Panc1 (cell line): Measurements from ENCODE around the gene ADARB1. TPM values are rescaled to one million over a fixed set of nuclear protein-coding genes. Genes with fewer than 3 reads are reported as not detected.
"Not testable (repeated sequence)": the region's sequence is repeated elsewhere in the genome, so short reads cannot be mapped to it uniquely, and the experiment has no call there.

Source experiments
- ATAC-seq: fragments of 200-7000 bp; cut with Tn5 transposase; 2 replicates; pipeline ENCODE4 v1.9.1; 2020; ENCODE audit warnings: mild to moderate bottlenecking, moderate library complexity
- BruUV-seq: library from RNA; stranded (reverse); fragments of 400-500 nt; replicated peaks from 2 replicates; lab custom pipeline; 2021; lab: Mats Ljungman, UMichigan
- CTCF ChIA-PET: fragments of 300-600 bp; sonication (Branson Sonifier 250); formaldehyde crosslinking; loops from one replicate; lab custom pipeline; 2022; ENCODE audit warnings: antibody characterized with exemption; lab: Charles Lee
- POLR2A ChIA-PET: fragments of 300-600 bp; sonication (Branson Sonifier 250); formaldehyde crosslinking; loops from one replicate; lab custom pipeline; 2022; ENCODE audit warnings: antibody characterized with exemption; lab: Charles Lee
- DNase-seq: peaks from one replicate; pipeline ENCODE4 v3.0.0-alpha.2; 2010; ENCODE audit warnings: low read depth, low spot score
- H3K27ac ChIP-seq: 2 replicates; pipeline ENCODE4 v1.5.1; 2011; ENCODE audit warnings: mild to moderate bottlenecking, low read length, inconsistent platforms
- H3K27me3 ChIP-seq: fragments of 200-500 bp; sonication (Bioruptor generic); 2 replicates; pipeline ENCODE4 v1.6.0; 2014; ENCODE audit warnings: low read length, inconsistent platforms; ENCODE audit not compliant: control insufficient read depth, insufficient read depth
- H3K36me3 ChIP-seq: fragments of 200-500 bp; sonication (Bioruptor generic); 2 replicates; pipeline ENCODE4 v1.5.1; 2014; ENCODE audit warnings: inconsistent platforms, mild to moderate bottlenecking, low read length, moderate library complexity; ENCODE audit not compliant: control insufficient read depth, insufficient read depth
- H3K4me1 ChIP-seq: 2 replicates; pipeline ENCODE4 v1.5.1; 2011; ENCODE audit warnings: inconsistent platforms, mild to moderate bottlenecking, low read length, moderate library complexity; ENCODE audit not compliant: control insufficient read depth, insufficient read depth
- H3K4me3 ChIP-seq, 2 experiments: 2 replicates each; pipeline ENCODE4 v1.5.1; 2011 to 2012; ENCODE audit warnings: low read depth in 2 of 2, low read length in 2 of 2, mild to moderate bottlenecking in 2 of 2, inconsistent platforms in 1 of 2, moderate library complexity in 1 of 2
- H3K9me3 ChIP-seq: fragments of 200-500 bp; sonication (Bioruptor generic); 2 replicates; pipeline ENCODE4 v1.5.1; 2014; ENCODE audit warnings: low read depth, mild to moderate bottlenecking, inconsistent platforms, low read length, moderate library complexity; ENCODE audit not compliant: control insufficient read depth, insufficient read depth
- CTCF ChIP-seq: fragments of 450-650 bp; IDR thresholded peaks from 2 replicates; pipeline ENCODE4 v1.5.1; 2017; ENCODE audit warnings: mild to moderate bottlenecking
- POLR2AphosphoS5 ChIP-seq: IDR thresholded peaks from 2 replicates; pipeline ENCODE4 v1.6.1; 2012; ENCODE audit warnings: mild to moderate bottlenecking, low read depth, low read length, moderate library complexity
- REST ChIP-seq, 2 experiments: IDR thresholded peaks; 2 replicates each; pipeline ENCODE4 v1.6.1; 2011 to 2012; ENCODE audit warnings: low read depth in 2 of 2, control low read depth in 1 of 2, low read length in 1 of 2, mild to moderate bottlenecking in 1 of 2, moderate library complexity in 1 of 2; ENCODE audit not compliant: insufficient read depth in 1 of 2
- SIN3A ChIP-seq: IDR thresholded peaks from 2 replicates; pipeline ENCODE4 v1.6.1; 2012; ENCODE audit warnings: low read depth, mild to moderate bottlenecking, low read length, moderate library complexity, borderline replicate concordance; ENCODE audit not compliant: insufficient read depth
- TCF7L2 ChIP-seq: IDR thresholded peaks from 2 replicates; pipeline ENCODE4 v1.6.1; 2011; ENCODE audit warnings: mild to moderate bottlenecking, low read depth, low read length, inconsistent platforms
- in situ Hi-C: cut with HindIII; loops from 2 replicates; pipeline ENCODE4 v1.10.0; 2016; ENCODE audit warnings: low sequenced_read_pairs, low pct_unique_long_range_greater_than_20kb
- intact Hi-C: fragments of 100-400 bp; cut with micrococcal nuclease; formaldehyde crosslinking; loops from one replicate; pipeline ENCODE4 v1.10.0; 2022; ENCODE audit not compliant: unreplicated experiment
- total RNA-seq: library from RNA; stranded (reverse); gene quantifications from one replicate; pipeline ENCODE4 v1.2.1, GENCODE V29; 2021; ENCODE audit not compliant: unreplicated experiment

Gene ADARB1
- total RNA-seq, 1 experiment from 2014 or later, result 15.0 TPM

GRCh38 chr21:45132841-45133573 is 58.6 kb downstream of the ADARB1 start:
- CTCF ChIA-PET, result interaction anchor here (0.6 kb wide), 1 partner anchor 240 kb away, joined by 6 read pairs; no protein-coding TSS in a partner anchor
- no peak overlapping the region for H3K27ac ChIP-seq
- POLR2A ChIA-PET, result no interaction called here
- no peaks in the 10 kb centered on the region for H3K36me3 ChIP-seq
- H3K9me3 ChIP-seq, result no peaks in the 10 kb centered on the region
- TF ChIP-seq CTCF (no peak), TCF7L2 (no peak), REST (IDR thresholded peaks at IDR 0.05; ENCODE audit: insufficient read depth in 1 of 2, low read depth in 2 of 2, low read length in 1 of 2) (no peak)
- intact Hi-C loops (no loop called here), in situ Hi-C loops (no loop called here)
- H3K4me1 ChIP-seq, result no peaks in the 10 kb centered on the region
- ATAC-seq (no peak), DNase-seq (no peak)
- no TSS peak for BruUV-seq
- no peak overlapping the region for H3K4me3 ChIP-seq
- no peaks in the 10 kb centered on the region for H3K27me3 ChIP-seq

DNA sequence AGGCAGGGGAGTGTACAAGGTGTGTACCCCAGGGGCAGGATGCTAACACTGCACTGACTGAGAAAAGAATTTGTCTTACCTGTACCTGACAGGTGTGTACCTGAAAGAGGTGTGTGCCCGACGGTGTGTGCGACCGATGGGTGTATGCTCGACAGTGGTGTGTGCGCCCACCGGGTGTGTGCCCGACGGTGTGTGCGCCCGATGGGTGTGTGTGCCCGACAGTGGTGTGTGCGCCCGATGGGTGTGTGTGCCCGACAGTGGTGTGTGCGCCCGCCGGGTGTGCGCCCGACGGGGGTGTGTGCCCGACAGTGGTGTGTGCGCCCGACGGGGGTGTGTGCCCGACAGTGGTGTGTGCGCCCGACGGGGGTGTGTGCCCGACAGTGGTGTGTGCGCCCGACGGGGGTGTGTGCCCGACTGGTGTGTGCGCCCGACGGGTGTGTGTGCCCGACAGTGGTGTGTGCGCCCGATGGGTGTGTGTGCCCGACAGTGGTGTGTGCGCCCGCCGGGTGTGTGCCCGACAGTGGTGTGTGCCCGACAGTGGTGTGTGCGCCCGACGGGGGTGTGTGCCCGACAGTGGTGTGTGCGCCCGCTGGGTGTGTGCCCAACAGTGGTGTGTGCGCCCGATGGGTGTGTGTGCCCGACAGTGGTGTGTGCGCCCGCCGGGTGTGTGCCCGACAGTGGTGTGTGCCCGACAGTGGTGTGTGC is 59.3 kb downstream of the ADARB1 start:
- intact Hi-C loops, ATAC-seq, CTCF ChIA-PET, POLR2A ChIA-PET, BruUV-seq, H3K9me3 ChIP-seq, H3K27ac ChIP-seq, H3K27me3 ChIP-seq, DNase-seq, in situ Hi-C loops, H3K4me1 ChIP-seq, H3K4me3 ChIP-seq, H3K36me3 ChIP-seq: not testable (repeated sequence)

- H3K9me3 ChIP-seq, result no peaks in the 10 kb centered on the region
- H3K4me1 ChIP-seq, result no peaks in the 10 kb centered on the region
- TF ChIP-seq TCF7L2 (no peak), SIN3A (no peak), REST (IDR thresholded peaks at IDR 0.05; ENCODE audit: insufficient read depth in 1 of 2, low read depth in 2 of 2, low read length in 1 of 2) (no peak), POLR2AphosphoS5 (no peak), CTCF (no peak)
- ATAC-seq, result no peak
- H3K4me3 ChIP-seq, result no peak overlapping the region
- no peaks in the 10 kb centered on the region for H3K27me3 ChIP-seq
- no peak overlapping the region for H3K27ac ChIP-seq
- POLR2A ChIA-PET, result no interaction called here
- in situ Hi-C loops, result no loop called here
- DNase-seq, result no peak
- CTCF ChIA-PET, result no interaction called here
- no peaks in the 10 kb centered on the region for H3K36me3 ChIP-seq
- intact Hi-C loops, result no loop called here
- no TSS peak for BruUV-seq
Measured at GRCh38 chr21:45134279-45135076, 60.1 kb downstream of the ADARB1 start.
